ENCODE data around the gene ZNF117.
"Not testable (repeated sequence)": the region's sequence is repeated elsewhere in the genome, so short reads cannot be mapped to it uniquely, and the experiment has no call there.

The ZNF117 gene

GRCh38 chr7:64946772-64947171 is 44.1 kb downstream of the ZNF117 start:
- no peak overlapping the region for H3K4me3 ChIP-seq (ENCODE audit: control insufficient read depth, low read depth, low read length)
- peak; percentile 25 for TF ChIP-seq CTCF (conservative IDR thresholded peaks at IDR 0.05; ENCODE audit: control insufficient read depth, insufficient read depth, low read depth, low read length)
- DNase-seq (ENCODE audit: low read depth): peak; percentile 12

GRCh38 chr7:64945503-64946175 is 45.2 kb downstream of the ZNF117 start:
- TF ChIP-seq CTCF (conservative IDR thresholded peaks at IDR 0.05; ENCODE audit: control insufficient read depth, insufficient read depth, low read depth, low read length): no peak
- no peak for DNase-seq (ENCODE audit: low read depth)
- H3K4me3 ChIP-seq (ENCODE audit: control insufficient read depth, low read depth, low read length): no peak overlapping the region

- DNase-seq (ENCODE audit: low read depth); H3K4me3 ChIP-seq (ENCODE audit: control insufficient read depth, low read depth, low read length): not testable (repeated sequence)
Observed at GRCh38 chr7:64944667-64945502, 46.0 kb downstream of the ZNF117 start.

GRCh38 chr7:64940021-64940420 is 50.8 kb downstream of the ZNF117 start:
- not testable (repeated sequence) for DNase-seq (ENCODE audit: low read depth); H3K4me3 ChIP-seq (ENCODE audit: control insufficient read depth, low read depth, low read length)

- no peak for DNase-seq (ENCODE audit: low read depth)
- TF ChIP-seq CTCF (conservative IDR thresholded peaks at IDR 0.05; ENCODE audit: control insufficient read depth, insufficient read depth, low read depth, low read length): no peak
- no peak overlapping the region for H3K4me3 ChIP-seq (ENCODE audit: control insufficient read depth, low read depth, low read length)
Observed at GRCh38 chr7:64938540-64938939, 52.3 kb downstream of the ZNF117 start.

GRCh38 chr7:64934478-64934877 is 56.4 kb downstream of the ZNF117 start:
- no peak for DNase-seq (ENCODE audit: low read depth)
- TF ChIP-seq CTCF (conservative IDR thresholded peaks at IDR 0.05; ENCODE audit: control insufficient read depth, insufficient read depth, low read depth, low read length): no peak
- H3K4me3 ChIP-seq (ENCODE audit: control insufficient read depth, low read depth, low read length): no peak overlapping the region

GRCh38 chr7:64928252-64929187 is 62.3 kb downstream of the ZNF117 start:
- DNase-seq (ENCODE audit: low read depth); H3K4me3 ChIP-seq (ENCODE audit: control insufficient read depth, low read depth, low read length): not testable (repeated sequence)
